ENCODE measurements around the gene PPP3R1. TPM values are rescaled to one million over a fixed set of nuclear protein-coding genes. Genes with fewer than 3 reads are reported as not detected.

Gene PPP3R1
- total and polyA plus RNA-seq, 2 experiments from 2014 or later: 7.9 to 49.6 TPM

DNA sequence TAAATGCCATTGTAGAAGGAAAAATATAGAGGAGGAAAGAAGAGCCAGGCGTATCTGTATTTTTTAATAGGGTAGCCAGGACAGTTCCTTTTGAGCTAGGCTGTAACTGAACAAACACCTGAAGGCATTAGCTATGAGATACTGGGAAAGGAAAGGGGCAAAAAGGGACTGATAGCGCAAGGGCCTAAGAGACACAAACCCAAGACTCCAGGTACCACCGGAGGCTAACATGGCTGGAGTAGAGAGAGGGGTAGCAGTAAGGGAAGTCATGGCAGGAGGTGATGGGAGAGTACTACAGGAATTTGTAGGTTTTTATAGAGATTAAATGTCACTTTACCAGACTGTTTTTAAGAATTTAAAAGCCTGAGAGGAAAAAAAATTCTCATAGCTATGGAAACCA, 73.9 kb downstream of the PPP3R1 start:
- peaks cover 9% of the 10 kb centered on the region; the same call in 2 of the 3 replicates for H3K4me1 Mint-ChIP-seq
- peaks cover 12% of the 10 kb centered on the region for H3K36me3 ChIP-seq (ENCODE audit: insufficient read depth)
- ATAC-seq (peak; percentile 41; the same call in 1 of the 3 replicates), DNase-seq (ENCODE audit: low spot score) (no peak)
- no peaks in the 10 kb centered on the region for H3K27me3 ChIP-seq (ENCODE audit: insufficient read depth)
- H3K36me3 Mint-ChIP-seq (ENCODE audit: low read depth): peaks cover 30% of the 10 kb centered on the region; the same call in 2 of the 3 replicates
- no peaks in the 10 kb centered on the region for H3K9me2 ChIP-seq (ENCODE audit: insufficient read depth)
- H3K4me2 ChIP-seq: no peak overlapping the region
- no peaks in the 10 kb centered on the region; the same call in 2 of the 3 replicates for H3K9me3 Mint-ChIP-seq
- H3K4me1 ChIP-seq (ENCODE audit: insufficient read depth): peaks cover 4% of the 10 kb centered on the region; the same call in 1 of the 2 replicates
- H4K20me1 ChIP-seq (replicated peaks; ENCODE audit: insufficient read depth): peaks cover 19% of the 10 kb centered on the region
- H3K4me3 Mint-ChIP-seq: no peak overlapping the region
- peaks cover 5% of the 10 kb centered on the region for H3K27me3 Mint-ChIP-seq (ENCODE audit: insufficient read depth, low read depth, poor library complexity)
- no peaks in the 10 kb centered on the region for H3K79me2 ChIP-seq (replicated peaks; ENCODE audit: insufficient read depth)
- peak overlapping the region; percentile 43 for H3K27ac Mint-ChIP-seq
- no peak overlapping the region for H2AFZ ChIP-seq
- TF ChIP-seq EZH2 (IDR thresholded peaks at IDR 0.05; ENCODE audit: low read depth, unreplicated experiment) (no peak), JUNB (IDR thresholded peaks at IDR 0.05; ENCODE audit: unreplicated experiment) (no peak), NANOG (IDR thresholded peaks at IDR 0.05; ENCODE audit: borderline replicate concordance) (no peak), ZNF114 (CRISPR knock-in tag; IDR thresholded peaks at IDR 0.05) (no peak), CREB1 (CRISPR knock-in tag; IDR thresholded peaks at IDR 0.05; ENCODE audit: low read depth) (no peak), EZH2phosphoT487 (IDR thresholded peaks at IDR 0.05; ENCODE audit: unreplicated experiment) (no peak), ZNF331 (CRISPR knock-in tag; IDR thresholded peaks at IDR 0.05; ENCODE audit: low read depth) (no peak), STAT1 (IDR thresholded peaks at IDR 0.05; ENCODE audit: unreplicated experiment) (no peak), POLR2AphosphoS5 (IDR thresholded peaks at IDR 0.05; ENCODE audit: low read depth) (no peak)
- TF ChIP-seq, protein P1, sequence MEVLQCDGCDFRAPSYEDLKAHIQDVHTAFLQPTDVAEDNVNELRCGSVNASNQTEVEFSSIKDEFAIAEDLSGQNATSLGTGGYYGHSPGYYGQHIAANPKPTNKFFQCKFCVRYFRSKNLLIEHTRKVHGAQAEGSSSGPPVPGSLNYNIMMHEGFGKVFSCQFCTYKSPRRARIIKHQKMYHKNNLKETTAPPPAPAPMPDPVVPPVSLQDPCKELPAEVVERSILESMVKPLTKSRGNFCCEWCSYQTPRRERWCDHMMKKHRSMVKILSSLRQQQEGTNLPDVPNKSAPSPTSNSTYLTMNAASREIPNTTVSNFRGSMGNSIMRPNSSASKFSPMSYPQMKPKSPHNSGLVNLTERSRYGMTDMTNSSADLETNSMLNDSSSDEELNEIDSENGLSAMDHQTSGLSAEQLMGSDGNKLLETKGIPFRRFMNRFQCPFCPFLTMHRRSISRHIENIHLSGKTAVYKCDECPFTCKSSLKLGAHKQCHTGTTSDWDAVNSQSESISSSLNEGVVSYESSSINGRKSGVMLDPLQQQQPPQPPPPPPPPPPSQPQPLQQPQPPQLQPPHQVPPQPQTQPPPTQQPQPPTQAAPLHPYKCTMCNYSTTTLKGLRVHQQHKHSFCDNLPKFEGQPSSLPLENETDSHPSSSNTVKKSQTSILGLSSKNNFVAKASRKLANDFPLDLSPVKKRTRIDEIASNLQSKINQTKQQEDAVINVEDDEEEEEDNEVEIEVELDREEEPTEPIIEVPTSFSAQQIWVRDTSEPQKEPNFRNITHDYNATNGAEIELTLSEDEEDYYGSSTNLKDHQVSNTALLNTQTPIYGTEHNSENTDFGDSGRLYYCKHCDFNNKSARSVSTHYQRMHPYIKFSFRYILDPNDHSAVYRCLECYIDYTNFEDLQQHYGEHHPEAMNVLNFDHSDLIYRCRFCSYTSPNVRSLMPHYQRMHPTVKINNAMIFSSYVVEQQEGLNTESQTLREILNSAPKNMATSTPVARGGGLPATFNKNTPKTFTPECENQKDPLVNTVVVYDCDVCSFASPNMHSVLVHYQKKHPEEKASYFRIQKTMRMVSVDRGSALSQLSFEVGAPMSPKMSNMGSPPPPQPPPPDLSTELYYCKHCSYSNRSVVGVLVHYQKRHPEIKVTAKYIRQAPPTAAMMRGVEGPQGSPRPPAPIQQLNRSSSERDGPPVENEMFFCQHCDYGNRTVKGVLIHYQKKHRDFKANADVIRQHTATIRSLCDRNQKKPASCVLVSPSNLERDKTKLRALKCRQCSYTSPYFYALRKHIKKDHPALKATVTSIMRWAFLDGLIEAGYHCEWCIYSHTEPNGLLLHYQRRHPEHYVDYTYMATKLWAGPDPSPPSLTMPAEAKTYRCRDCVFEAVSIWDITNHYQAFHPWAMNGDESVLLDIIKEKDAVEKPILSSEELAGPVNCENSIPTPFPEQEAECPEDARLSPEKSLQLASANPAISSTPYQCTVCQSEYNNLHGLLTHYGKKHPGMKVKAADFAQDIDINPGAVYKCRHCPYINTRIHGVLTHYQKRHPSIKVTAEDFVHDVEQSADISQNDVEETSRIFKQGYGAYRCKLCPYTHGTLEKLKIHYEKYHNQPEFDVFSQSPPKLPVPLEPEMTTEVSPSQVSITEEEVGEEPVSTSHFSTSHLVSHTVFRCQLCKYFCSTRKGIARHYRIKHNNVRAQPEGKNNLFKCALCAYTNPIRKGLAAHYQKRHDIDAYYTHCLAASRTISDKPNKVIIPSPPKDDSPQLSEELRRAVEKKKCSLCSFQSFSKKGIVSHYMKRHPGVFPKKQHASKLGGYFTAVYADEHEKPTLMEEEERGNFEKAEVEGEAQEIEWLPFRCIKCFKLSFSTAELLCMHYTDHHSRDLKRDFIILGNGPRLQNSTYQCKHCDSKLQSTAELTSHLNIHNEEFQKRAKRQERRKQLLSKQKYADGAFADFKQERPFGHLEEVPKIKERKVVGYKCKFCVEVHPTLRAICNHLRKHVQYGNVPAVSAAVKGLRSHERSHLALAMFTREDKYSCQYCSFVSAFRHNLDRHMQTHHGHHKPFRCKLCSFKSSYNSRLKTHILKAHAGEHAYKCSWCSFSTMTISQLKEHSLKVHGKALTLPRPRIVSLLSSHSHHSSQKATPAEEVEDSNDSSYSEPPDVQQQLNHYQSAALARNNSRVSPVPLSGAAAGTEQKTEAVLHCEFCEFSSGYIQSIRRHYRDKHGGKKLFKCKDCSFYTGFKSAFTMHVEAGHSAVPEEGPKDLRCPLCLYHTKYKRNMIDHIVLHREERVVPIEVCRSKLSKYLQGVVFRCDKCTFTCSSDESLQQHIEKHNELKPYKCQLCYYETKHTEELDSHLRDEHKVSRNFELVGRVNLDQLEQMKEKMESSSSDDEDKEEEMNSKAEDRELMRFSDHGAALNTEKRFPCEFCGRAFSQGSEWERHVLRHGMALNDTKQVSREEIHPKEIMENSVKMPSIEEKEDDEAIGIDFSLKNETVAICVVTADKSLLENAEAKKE (CRISPR knock-in tag; IDR thresholded peaks at IDR 0.05): no peak
- TF ChIP-seq, protein P2, sequence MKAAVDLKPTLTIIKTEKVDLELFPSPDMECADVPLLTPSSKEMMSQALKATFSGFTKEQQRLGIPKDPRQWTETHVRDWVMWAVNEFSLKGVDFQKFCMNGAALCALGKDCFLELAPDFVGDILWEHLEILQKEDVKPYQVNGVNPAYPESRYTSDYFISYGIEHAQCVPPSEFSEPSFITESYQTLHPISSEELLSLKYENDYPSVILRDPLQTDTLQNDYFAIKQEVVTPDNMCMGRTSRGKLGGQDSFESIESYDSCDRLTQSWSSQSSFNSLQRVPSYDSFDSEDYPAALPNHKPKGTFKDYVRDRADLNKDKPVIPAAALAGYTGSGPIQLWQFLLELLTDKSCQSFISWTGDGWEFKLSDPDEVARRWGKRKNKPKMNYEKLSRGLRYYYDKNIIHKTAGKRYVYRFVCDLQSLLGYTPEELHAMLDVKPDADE (IDR thresholded peaks at IDR 0.05): no peak
- TF ChIP-seq, protein P3, sequence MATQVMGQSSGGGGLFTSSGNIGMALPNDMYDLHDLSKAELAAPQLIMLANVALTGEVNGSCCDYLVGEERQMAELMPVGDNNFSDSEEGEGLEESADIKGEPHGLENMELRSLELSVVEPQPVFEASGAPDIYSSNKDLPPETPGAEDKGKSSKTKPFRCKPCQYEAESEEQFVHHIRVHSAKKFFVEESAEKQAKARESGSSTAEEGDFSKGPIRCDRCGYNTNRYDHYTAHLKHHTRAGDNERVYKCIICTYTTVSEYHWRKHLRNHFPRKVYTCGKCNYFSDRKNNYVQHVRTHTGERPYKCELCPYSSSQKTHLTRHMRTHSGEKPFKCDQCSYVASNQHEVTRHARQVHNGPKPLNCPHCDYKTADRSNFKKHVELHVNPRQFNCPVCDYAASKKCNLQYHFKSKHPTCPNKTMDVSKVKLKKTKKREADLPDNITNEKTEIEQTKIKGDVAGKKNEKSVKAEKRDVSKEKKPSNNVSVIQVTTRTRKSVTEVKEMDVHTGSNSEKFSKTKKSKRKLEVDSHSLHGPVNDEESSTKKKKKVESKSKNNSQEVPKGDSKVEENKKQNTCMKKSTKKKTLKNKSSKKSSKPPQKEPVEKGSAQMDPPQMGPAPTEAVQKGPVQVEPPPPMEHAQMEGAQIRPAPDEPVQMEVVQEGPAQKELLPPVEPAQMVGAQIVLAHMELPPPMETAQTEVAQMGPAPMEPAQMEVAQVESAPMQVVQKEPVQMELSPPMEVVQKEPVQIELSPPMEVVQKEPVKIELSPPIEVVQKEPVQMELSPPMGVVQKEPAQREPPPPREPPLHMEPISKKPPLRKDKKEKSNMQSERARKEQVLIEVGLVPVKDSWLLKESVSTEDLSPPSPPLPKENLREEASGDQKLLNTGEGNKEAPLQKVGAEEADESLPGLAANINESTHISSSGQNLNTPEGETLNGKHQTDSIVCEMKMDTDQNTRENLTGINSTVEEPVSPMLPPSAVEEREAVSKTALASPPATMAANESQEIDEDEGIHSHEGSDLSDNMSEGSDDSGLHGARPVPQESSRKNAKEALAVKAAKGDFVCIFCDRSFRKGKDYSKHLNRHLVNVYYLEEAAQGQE (IDR thresholded peaks at IDR 0.05; ENCODE audit: unreplicated experiment): no peak
- TF ChIP-seq, protein P4, sequence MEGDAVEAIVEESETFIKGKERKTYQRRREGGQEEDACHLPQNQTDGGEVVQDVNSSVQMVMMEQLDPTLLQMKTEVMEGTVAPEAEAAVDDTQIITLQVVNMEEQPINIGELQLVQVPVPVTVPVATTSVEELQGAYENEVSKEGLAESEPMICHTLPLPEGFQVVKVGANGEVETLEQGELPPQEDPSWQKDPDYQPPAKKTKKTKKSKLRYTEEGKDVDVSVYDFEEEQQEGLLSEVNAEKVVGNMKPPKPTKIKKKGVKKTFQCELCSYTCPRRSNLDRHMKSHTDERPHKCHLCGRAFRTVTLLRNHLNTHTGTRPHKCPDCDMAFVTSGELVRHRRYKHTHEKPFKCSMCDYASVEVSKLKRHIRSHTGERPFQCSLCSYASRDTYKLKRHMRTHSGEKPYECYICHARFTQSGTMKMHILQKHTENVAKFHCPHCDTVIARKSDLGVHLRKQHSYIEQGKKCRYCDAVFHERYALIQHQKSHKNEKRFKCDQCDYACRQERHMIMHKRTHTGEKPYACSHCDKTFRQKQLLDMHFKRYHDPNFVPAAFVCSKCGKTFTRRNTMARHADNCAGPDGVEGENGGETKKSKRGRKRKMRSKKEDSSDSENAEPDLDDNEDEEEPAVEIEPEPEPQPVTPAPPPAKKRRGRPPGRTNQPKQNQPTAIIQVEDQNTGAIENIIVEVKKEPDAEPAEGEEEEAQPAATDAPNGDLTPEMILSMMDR (conservative IDR thresholded peaks at IDR 0.05; ENCODE audit: low read depth in 2 of 2): no peak
- no peak overlapping the region for H3K4me3 ChIP-seq
- H3F3A ChIP-seq (replicated peaks; ENCODE audit: low read depth): no peaks in the 10 kb centered on the region
- H3K27ac ChIP-seq (ENCODE audit: low read depth): no peak overlapping the region; the same call in 1 of the 2 replicates
